Measurements from ENCODE around the gene OLFM3.

The OLFM3 gene

DNA sequence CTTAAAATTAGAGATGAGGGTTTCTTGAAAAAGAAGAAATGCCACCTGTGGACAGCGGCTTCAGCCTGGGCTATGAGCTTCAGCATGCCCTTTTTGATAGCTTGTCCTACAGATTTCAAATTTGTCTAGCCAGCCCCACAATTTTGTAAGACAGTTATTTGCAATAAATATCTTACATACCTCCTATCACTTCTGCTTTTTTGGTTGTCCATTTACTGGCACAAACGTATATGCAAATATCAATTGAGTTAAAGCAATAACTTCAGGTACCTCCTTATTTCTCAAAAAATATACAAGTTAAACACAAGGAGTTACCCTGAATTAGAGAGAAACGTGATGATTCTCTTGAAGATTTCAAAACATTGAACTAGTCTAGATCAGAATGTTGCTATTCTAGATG is 53.5 kb downstream of the OLFM3 start:
- DNase-seq, result no peak

DNA sequence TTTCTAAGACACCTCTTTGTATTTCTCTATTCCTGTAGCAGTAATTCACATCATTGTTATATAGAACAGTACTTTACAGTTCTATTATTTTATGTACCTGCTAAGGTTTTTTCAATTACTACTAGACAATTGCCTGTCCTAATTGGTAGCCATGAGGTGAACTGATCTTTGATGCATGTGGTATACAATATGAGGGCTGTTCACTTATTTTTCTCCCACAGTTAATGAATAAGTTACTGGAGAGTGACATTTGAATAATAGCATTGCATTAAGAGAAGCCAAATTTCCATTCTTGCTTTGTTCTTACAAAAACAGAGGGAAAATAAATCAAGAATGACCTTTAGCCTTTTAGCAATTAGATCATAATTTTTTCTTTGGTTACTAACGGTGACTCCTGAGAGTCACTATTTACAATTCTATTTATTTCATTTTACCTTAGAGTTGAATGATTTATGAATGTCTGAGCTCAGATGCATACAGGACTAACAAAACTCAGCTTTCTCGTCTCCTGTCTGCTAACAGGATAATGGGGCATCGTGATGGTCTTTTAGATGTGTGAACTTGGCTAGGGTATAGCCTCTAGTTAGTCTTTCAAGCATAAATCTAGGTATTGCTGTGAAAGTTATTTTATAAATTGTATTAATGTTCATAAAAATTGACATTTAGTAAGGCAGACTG is 54.1 kb downstream of the OLFM3 start:
- no peak for DNase-seq

DNA sequence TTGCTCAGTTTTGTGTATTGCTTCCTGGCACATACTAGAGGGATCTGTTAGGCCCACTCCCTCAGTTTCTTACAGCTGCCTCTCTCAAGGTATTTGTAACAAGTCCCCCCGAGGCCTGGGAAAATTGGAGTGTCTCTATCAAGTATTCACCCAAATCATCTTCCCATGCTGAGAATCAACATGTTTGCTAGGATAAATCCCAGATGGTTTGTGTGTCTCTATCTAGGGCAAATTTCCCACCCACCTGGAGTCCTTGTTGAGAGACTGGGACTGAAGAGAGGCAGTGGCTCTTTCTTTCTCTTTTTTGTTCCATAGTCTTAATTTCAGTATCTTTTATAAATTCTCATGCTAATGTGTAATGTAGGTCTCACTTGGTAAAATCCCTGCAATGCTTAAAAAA is 58.0 kb downstream of the OLFM3 start:
- DNase-seq, result no peak

DNA sequence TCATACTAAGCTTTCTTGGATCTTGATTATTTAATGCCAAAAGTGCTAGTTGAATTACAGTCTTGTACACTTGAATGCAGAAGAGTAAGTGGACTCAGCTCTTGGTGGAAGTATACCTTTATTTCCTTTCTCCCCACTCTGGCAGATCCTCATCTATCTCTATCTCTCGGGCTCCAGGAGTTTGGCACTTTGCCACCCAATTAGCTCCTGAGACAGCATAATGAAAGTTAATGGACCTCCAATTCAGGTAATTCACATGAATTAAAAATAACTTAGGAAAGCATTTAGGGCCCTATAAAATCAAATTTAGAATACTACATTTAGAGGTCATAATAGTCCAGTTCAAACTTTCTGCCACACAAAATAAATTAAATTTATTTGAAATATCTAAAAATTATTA is 67.4 kb downstream of the OLFM3 start:
- DNase-seq, result no peak

DNA sequence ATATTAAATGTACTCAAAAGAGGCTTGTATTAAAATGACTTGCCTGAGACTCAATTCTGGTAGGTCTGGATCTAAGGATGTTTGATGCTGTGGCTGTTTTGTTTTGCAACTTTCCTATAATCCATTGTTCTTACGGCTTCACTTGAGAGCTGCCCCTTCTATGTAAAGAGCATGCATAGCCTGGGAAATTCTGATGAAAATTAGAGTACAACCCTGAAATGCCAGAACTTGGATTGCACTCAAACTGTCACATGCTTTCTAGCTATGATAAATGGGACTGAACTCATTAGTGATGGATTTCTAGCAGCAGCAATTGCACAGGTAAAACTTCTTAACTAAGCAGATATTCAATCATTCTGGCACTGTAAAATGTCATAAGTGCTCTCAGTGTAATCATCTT is 67.9 kb downstream of the OLFM3 start:
- no peak for DNase-seq

DNA sequence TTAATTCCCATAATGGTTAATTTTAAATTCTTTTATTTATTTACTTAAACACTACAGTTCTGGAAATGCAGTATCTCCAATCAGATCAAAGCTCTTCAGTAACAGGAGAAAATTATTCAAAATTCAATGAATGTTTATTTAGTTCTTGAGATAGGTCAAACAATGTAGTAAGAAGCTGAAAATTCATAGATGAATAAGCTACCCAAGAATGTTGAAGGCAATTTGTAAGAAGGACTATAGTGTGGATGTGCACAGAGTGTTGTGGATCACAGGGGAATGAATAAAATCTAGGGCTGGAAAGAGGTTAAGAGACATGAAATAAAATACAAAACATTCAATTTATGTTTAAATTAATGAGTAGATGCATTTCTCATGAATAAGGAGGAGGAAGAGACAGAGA is 72.0 kb downstream of the OLFM3 start:
- no peak for DNase-seq

DNA sequence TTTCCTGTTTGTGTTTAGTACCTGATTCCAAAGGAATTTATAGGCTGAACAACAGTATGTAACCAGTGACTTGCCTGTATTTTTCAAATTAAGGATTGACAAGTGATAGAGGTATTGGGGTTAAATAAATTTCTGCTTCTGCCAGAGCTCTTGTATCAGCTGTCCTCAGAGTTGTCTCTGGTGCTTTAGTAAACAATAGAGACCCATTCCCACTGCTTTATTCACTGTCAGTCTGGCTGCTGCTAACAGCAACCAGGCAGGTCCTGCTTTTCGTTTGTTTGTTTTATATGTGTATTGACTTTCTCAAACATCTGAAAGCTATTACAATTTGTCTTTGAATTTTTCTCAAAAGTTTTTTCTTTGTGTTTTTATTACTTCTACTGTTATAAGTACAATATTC is 76.1 kb downstream of the OLFM3 start:
- DNase-seq, result no peak

DNA sequence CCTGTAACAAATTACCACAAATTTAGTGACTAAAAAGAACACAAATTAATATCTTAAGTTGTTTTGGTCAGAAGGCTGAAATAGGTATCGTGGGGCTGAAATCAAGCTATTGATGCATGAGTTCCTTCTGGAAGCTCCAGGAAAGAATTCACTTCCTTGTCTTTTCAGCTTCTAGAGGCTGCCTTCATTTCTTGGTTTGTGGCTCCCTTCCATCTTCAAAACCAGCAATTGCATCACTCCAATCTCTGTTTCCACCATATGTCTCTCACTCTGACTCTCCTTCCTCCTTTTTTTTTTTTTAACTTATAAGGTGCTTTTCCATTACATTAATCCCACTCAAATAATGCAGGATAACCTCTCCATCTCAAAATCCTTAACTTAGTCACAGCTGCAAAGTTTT is 78.4 kb downstream of the OLFM3 start:
- DNase-seq, result no peak

DNA sequence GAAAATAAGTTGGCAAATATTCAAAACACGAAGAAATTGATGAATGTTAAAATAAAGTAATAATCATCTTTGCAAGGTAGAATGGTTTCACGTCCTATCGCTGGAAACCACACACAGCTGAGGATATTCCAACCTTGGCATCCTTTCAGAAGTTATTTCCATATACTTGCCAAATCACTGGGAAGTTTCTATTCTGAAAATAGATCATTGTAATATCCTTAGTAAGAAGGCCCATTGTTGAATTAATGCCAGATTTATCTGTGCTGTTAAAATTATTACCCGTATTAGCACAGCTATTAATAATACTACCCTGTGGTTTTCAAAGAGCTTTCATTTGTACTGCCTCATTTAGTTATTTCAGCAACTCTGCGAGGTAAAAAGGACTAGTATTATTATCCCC is 81.1 kb downstream of the OLFM3 start:
- DNase-seq, result no peak

DNA sequence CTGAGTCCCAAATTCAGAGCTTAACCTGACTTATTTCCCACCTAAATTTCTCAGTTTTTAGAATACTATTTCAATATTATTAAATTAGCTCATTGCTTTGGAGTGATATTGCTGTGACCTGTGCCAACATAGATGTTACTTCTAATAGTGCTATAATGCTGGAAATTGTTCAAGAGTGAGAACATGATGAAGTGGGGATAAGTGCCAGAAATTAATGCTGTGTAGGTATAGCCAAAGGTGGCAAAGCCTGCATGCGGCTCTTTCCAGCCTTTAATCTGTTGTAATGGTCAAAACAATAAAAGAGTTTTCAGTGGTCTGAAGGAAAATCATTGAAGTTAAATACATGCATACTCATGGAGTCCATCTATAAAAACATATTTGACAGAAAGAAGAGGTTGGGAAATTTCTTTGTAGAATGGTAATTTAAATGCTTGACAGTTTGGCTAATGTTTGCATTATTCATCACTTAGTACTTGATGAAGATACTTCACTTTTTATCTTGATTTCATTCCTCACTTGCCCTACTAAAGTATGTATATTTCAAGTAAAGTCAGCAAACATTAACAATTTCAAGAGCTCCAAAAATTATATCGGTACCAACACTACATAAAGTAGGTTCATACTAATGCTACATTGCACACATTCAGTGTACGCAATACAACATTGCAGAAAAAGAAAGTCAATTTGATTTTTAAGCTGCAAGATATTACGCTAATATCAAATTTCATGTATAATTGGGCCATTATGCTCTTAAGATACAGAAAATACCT is 82.1 kb downstream of the OLFM3 start:
- DNase-seq, result no peak

DNA sequence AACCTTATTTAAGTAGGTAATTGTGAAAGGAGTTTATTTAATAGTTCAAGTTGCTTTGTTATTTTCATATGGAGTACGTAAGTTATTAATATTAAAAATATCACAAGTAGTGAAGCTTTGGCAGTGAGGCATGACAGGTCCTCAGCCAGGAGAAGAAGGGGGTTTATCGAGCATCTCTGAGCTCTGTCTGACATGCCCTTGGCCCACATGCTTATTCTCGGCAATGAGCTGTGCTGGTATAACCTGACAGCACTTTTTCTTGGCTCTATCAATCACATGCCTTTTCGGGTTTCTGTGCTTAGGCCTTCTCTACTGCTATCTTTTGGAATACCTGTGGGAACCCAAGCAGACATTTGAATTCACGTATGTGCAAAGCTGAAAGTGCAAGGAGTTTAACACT is 84.8 kb downstream of the OLFM3 start:
- DNase-seq, result no peak

DNA sequence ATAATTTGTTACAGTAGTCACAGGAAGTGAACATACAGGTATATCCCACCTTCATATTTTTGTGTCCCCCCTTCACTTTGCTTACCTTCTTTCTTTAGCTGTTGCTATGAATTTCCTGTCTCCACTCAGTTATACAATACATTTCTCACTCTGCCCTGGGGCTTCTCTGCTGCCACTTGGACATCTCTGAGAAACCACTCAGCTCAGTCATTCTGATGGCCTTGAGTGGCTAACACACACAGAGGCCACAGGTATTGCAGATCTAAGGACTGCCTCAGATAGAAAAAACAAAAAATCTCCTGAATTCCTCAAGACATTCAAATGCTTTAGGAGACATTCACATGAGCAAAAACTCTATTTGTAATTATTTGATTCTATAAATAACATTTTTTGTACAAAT is 87.7 kb downstream of the OLFM3 start:
- no peak for DNase-seq

DNA sequence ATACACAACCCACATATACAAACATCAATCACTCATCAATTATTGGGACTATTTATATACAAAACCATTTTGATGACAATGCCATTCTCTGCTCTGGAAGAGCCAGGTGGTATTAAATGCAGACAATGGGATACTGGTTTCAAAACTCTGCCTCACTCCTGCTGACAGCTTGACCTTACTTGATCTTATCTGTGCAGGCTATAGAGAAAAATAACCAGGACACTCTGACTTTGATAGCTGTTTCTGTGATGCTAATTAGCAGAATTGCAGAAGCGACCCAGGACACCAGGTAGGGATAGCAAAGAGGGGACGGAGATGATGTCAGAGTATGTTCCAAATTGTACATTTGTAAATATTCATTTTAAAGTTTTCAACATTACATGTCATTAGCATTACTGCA is 89.5 kb downstream of the OLFM3 start:
- no peak for DNase-seq

DNA sequence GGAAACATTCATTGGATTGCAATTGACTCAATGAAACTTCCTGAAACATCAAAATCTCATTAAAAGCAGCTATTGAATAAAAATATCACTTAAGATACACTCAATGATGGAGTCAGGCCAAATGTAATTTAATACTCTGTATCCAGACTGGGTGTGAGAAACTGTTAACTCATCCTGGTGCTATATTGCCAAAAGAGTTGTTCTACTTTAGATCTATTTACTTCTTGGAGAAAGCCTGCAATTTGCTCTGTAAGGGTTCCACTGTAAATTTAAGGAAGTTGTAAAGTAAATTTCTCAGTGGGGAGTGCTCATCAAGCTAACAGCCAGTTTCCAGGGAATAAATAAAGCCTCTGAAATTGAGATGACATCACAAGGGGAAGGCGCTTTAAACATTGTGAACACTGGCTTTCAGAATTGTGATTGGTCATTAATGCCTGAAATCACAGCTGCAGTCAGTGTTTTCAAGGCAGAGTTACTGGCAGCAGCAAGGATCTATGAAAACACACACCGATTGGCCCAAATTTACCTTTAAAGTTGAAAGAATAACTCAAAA is 91.4 kb downstream of the OLFM3 start:
- no peak for DNase-seq

DNA sequence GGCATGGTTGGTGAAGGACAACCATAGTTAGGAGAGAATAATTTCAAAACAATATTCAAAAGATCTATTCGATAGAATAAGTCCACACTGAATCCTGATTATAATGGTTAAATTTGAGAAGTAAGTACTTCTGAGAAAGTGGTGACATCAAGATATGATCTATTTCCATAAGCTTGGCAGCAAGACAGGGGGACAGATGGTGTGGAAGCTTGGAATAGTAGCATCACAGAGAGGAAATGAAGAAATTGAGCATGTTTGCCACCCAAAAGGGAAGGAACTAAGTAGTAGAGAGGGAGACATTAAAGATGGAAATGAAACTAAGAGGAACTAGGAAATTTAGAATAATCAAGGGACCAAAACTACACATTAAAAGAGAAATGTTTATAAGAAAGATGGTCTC is 94.5 kb downstream of the OLFM3 start:
- no peak for DNase-seq

DNA sequence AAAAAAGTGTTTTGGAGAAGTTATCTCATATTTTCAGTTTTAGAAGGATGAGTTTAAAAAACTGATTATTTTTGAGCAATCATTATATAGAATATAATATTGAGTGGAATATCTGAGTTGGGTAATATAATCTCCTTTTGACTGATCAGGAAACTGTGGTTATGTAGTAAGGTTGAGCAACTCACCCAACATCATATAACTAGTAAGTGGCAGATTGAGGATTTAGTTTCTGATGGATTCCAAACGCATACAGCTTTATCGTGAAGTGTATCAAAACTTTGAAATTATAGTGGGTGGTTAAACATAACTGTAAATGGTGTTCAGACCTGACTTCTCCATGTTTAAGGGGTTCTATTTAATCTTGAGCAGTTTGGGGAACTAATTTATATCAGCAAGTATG is 98.6 kb downstream of the OLFM3 start:
- DNase-seq, result no peak

DNA sequence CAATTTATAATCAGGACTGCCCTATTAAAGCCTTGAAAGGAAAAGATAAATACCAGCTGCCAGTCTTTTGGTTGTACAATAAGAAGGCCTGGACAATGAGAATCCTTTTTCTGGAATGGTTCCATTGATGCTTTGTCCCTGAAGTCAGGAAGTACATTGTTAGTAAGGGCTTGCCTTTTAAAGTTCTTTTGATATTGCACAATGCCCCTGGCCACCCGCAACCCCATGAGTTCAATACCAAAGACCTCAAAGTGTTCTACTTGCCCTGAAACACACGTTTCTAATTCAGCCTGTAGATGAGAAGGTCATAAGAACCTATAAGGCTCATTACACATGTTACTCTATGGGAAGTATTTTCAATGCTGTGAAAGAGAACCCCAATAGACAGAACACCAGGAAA is 112.1 kb downstream of the OLFM3 start:
- DNase-seq, result no peak

DNA sequence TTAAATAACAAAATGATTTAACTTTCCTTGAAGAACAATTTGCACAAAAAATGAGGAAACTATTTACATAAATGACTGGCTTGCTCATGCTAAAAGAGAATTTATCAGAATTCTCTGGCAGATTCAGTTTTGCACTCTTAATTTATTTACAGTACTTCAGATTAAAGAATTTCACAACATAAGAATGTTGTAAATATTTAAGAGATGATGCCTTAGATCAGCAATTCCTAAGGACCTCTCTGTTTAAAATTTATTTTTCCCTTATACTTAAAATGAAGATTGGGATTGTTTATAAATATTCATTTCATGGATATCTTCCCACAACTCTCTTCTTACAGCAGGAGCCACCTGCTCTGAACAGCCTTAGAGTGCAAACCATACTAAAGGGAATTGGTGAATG is 120.8 kb downstream of the OLFM3 start:
- no peak for DNase-seq

DNA sequence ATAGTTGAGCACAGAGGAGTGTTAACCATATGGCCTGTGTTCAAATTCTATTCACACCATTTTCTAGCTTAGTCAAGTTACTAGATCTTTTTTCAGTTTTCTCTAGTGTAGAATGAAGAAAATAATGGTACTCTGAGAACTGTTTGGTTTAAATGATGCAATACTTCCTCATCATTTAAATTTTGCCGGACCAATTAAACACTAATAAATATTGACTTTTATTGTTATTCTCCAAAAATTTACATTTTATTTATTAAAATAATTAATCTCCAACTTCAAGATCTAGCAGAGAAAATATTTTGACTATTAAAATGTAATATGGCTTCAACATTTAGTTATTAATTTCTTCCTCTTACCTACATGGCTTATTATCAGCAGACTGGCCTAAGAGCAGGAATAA is 123.1 kb downstream of the OLFM3 start:
- DNase-seq, result no peak

DNA sequence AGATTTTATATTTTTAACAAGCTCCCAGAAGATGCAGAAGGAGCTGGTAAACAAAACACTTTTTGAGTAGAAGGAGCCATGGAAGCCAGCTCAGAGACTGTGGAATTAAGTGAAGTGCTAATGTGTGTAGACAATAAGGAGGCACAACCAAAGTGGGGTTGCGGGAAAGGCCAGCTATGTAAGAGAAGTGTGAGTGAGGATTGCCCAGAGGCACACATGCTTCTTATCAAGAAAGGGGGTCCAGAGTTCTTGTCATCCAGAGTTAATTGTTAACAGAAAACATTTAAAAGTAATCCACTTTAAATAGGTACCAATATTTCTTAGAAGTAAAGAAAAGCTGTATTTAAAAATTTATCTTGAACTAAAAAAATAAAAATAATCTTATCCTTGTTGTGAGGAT is 136.8 kb downstream of the OLFM3 start:
- DNase-seq, result no peak

DNA sequence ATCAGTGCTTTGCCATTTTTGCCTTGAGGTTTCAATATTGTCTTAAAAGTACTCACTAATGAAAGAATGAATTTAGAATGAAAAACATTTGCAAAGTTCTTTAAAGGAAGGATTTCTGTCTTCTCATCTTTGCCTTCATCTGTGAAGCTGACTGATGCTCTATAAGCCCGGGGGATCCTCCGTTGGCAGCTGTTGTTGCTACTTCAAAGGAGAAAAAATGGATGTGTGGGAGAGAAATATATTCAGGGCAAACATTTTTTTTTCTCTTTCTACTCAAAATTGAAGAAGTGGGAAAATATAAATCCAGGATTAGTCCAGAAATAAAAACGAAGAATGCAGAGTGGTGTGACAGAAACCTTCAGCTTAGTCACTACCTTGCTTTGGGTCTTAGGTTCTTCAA is 142.5 kb downstream of the OLFM3 start:
- DNase-seq, result no peak

DNA sequence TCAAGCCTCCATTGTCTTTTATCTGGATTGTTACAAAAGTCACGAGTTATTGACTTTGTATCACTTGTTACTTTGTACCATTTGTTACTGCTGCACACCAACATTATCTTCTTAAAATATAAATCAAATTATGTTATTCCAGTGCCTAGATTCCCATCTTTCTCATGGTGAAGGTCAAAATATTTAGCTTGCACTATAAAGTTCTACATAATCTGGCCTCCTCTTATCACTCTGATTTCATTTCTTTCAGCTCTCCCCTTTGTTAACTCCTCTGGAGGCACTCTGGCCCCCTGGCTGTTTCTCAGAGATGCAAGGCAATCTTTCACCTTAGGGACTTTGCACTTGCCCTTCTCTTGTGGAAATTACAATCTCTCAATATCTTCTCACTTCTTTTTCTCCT is 143.8 kb downstream of the OLFM3 start:
- no peak for DNase-seq

DNA sequence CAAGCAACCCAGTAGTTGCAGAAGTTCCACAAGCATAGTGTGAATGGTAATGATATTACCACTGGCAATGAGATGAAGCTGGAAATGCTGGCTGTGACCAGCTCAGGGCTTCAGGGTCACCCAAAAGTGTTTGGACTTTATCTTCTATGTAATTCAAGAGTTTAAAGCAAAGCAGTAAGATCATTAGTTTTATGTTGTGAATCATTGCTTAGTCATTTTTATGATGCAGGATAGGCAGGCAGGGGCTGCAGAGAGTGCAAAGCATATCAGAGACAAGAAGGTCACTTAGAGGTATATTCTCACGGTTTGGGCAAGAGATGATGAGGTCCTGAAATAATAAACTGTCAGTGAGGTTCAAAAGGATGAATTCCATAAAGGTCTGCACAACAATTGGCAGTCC is 147.4 kb downstream of the OLFM3 start:
- DNase-seq, result no peak

DNA sequence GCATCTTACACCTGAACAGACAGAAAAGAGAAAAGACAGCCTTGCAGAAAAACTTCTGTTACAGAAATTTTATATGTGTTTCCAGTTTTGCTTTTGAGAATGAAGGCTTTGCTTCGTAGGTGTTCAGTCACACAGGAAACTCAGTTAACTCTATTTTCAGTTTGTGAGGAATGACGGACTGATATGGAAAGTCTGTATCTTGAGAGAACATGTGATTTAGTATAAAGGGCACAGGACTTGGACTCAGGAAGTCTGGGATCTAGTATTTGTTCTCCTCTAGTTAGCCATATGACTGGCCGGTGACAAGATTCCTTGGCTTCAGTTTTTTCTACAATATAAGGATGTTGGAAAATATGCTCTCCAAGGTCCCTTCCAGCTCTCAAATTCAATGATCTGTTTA is 149.1 kb downstream of the OLFM3 start:
- no peak for DNase-seq

DNA sequence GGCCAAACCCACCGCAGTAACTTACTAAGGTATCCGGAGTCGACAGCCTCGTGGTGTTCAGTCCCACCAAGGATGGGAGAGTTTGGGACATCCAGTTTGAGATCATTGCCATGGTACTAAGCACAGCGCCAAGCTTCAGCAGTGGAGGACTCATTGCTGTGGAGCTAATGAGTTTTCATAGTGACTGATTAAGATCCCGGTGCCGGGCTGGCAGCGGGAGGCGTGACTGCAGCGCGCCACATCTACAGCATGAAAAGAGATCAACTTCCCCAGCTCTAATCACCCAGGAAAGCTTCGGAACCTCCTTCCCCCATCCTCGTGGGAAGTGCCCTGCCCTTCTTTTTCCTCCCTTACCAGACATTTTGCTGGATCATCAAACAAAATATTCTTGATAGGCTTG is 149.9 kb downstream of the OLFM3 start:
- no peak for DNase-seq
